ENCODE data around the gene CISD1.

Gene CISD1

GRCh38 chr10:58275261-58275660 lies 6.3 kb downstream of the CISD1 start:
- no peak for TF ChIP-seq ZNF274 (IDR thresholded peaks at IDR 0.05; ENCODE audit: low read depth, low read length)
- H3K4me3 ChIP-seq (ENCODE audit: low read length), result no peak overlapping the region

GRCh38 chr10:58275908-58276307 lies 6.9 kb downstream of the CISD1 start:
- no peak overlapping the region for H3K4me3 ChIP-seq (ENCODE audit: low read length)
- TF ChIP-seq ZNF274 (IDR thresholded peaks at IDR 0.05; ENCODE audit: low read depth, low read length), result no peak

- TF ChIP-seq ZNF274 (IDR thresholded peaks at IDR 0.05; ENCODE audit: low read depth, low read length), result no peak
- no peak overlapping the region for H3K4me3 ChIP-seq (ENCODE audit: low read length)
Observed at GRCh38 chr10:58278274-58278961, 9.5 kb downstream of the CISD1 start.

GRCh38 chr10:58278962-58279307 lies 10.0 kb downstream of the CISD1 start:
- H3K4me3 ChIP-seq (ENCODE audit: low read length), result no peak overlapping the region
- no peak for TF ChIP-seq ZNF274 (IDR thresholded peaks at IDR 0.05; ENCODE audit: low read depth, low read length)

GRCh38 chr10:58280477-58280876 lies 11.5 kb downstream of the CISD1 start:
- TF ChIP-seq ZNF274 (IDR thresholded peaks at IDR 0.05; ENCODE audit: low read depth, low read length), result no peak
- no peak overlapping the region for H3K4me3 ChIP-seq (ENCODE audit: low read length)

GRCh38 chr10:58281092-58281752 lies 12.3 kb downstream of the CISD1 start:
- TF ChIP-seq ZNF274 (IDR thresholded peaks at IDR 0.05; ENCODE audit: low read depth, low read length), result no peak
- no peak overlapping the region for H3K4me3 ChIP-seq (ENCODE audit: low read length)

- no peak overlapping the region for H3K4me3 ChIP-seq (ENCODE audit: low read length)
- TF ChIP-seq ZNF274 (IDR thresholded peaks at IDR 0.05; ENCODE audit: low read depth, low read length), result no peak
Observed at GRCh38 chr10:58282615-58283014, 13.7 kb downstream of the CISD1 start.

GRCh38 chr10:58291538-58292174 lies 22.7 kb downstream of the CISD1 start:
- no peak for TF ChIP-seq ZNF274 (IDR thresholded peaks at IDR 0.05; ENCODE audit: low read depth, low read length)
- H3K4me3 ChIP-seq (ENCODE audit: low read length), result no peak overlapping the region

GRCh38 chr10:58293989-58294388 lies 25.0 kb downstream of the CISD1 start:
- no peak overlapping the region for H3K4me3 ChIP-seq (ENCODE audit: low read length)
- no peak for TF ChIP-seq ZNF274 (IDR thresholded peaks at IDR 0.05; ENCODE audit: low read depth, low read length)

- no peak overlapping the region for H3K4me3 ChIP-seq (ENCODE audit: low read length)
- no peak for TF ChIP-seq ZNF274 (IDR thresholded peaks at IDR 0.05; ENCODE audit: low read depth, low read length)
Observed at GRCh38 chr10:58299580-58299979, 30.6 kb downstream of the CISD1 start.

GRCh38 chr10:58300676-58301075 lies 31.7 kb downstream of the CISD1 start:
- no peak overlapping the region for H3K4me3 ChIP-seq (ENCODE audit: low read length)
- no peak for TF ChIP-seq ZNF274 (IDR thresholded peaks at IDR 0.05; ENCODE audit: low read depth, low read length)

GRCh38 chr10:58302254-58302653 lies 33.3 kb downstream of the CISD1 start:
- TF ChIP-seq ZNF274 (IDR thresholded peaks at IDR 0.05; ENCODE audit: low read depth, low read length), result no peak
- H3K4me3 ChIP-seq (ENCODE audit: low read length), result no peak overlapping the region

GRCh38 chr10:58304099-58304633 lies 35.2 kb downstream of the CISD1 start:
- no peak for TF ChIP-seq ZNF274 (IDR thresholded peaks at IDR 0.05; ENCODE audit: low read depth, low read length)

GRCh38 chr10:58305821-58306220 lies 36.9 kb downstream of the CISD1 start:
- no peak for TF ChIP-seq ZNF274 (IDR thresholded peaks at IDR 0.05; ENCODE audit: low read depth, low read length)
- no peak overlapping the region for H3K4me3 ChIP-seq (ENCODE audit: low read length)

More at GRCh38 chr10:58304099-58304633, 35.2 kb downstream of the CISD1 start:
- H3K4me3 ChIP-seq (ENCODE audit: low read length), result no peak overlapping the region

- H3K4me3 ChIP-seq (ENCODE audit: low read length), result no peak overlapping the region
- TF ChIP-seq ZNF274 (IDR thresholded peaks at IDR 0.05; ENCODE audit: low read depth, low read length), result no peak
Observed at GRCh38 chr10:58307676-58308075, 38.7 kb downstream of the CISD1 start.

All from GM08714 (cell line).